Loucy (cell line): ENCODE measurements around the gene CEP128.

Source experiments
- CTCF ChIP-seq: fragments of 200-600 bp; sonication (generic); conservative IDR thresholded peaks from 2 replicates; pipeline ENCODE4 v1.5.1; 2014; ENCODE audit warnings: mild to moderate bottlenecking, antibody characterized with exemption, low read length
- EZH2phosphoT487 ChIP-seq: fragments of 200-600 bp; IDR thresholded peaks from 2 replicates; pipeline ENCODE4 v1.6.1; 2018; ENCODE audit warnings: antibody characterized with exemption, mild to moderate bottlenecking, moderate library complexity, borderline replicate concordance

- TF ChIP-seq CTCF (no peak), EZH2phosphoT487 (no peak)
These were observed 14.6 kb upstream of the CEP128 start for GRCh38 chr14:80956102-80956501.
